PC-3 (cell line): ENCODE results near the gene SFXN1. TPM values are rescaled to one million over a fixed set of nuclear protein-coding genes. Genes with fewer than 3 reads are reported as not detected.

Experiments
- ATAC-seq: fragments of 200-7000 bp; cut with Tn5 transposase; 2 replicates; pipeline ENCODE4 v1.9.1; 2020; ENCODE audit warnings: mild to moderate bottlenecking, moderate library complexity
- BruUV-seq: library from RNA; stranded (reverse); fragments of 400-500 nt; replicated peaks from 2 replicates; lab custom pipeline; 2021; lab: Mats Ljungman, UMichigan
- CTCF ChIA-PET: fragments of 300-600 bp; sonication (Branson Sonifier 250); formaldehyde crosslinking; loops from one replicate; lab custom pipeline; 2022; ENCODE audit warnings: antibody characterized with exemption; lab: Charles Lee
- POLR2A ChIA-PET: fragments of 300-600 bp; sonication (Branson Sonifier 250); formaldehyde crosslinking; loops from one replicate; lab custom pipeline; 2022; ENCODE audit warnings: antibody characterized with exemption; ENCODE audit not compliant: unreplicated experiment; lab: Charles Lee
- DNase-seq: peaks from one replicate; pipeline ENCODE4 v3.0.0-alpha.2; 2015
- H2AFZ ChIP-seq: fragments of 300-600 bp; sonication (generic); 2 replicates; pipeline ENCODE4 v1.6.0; 2016; ENCODE audit warnings: antibody characterized with exemption, low read length
- H3F3A ChIP-seq: fragments of 300-600 bp; sonication (generic); one replicate; pipeline ENCODE4 v1.6.0; 2017; ENCODE audit warnings: antibody characterized with exemption, low read length, control low read depth, mild to moderate bottlenecking; ENCODE audit not compliant: unreplicated experiment
- H3K27ac ChIP-seq: fragments of 300-600 bp; sonication (generic); 2 replicates; pipeline ENCODE4 v1.5.1; 2016; ENCODE audit warnings: mild to moderate bottlenecking, low read length
- H3K27me3 ChIP-seq: fragments of 300-600 bp; sonication (generic); 2 replicates; pipeline ENCODE4 v1.6.1; 2016; ENCODE audit warnings: low read length, mixed read lengths
- H3K36me3 ChIP-seq: fragments of 300-600 bp; sonication (generic); 2 replicates; pipeline ENCODE4 v1.6.1; 2016; ENCODE audit warnings: low read depth, mixed run types, low read length, mixed read lengths
- H3K4me1 ChIP-seq: fragments of 300-600 bp; sonication (generic); 2 replicates; pipeline ENCODE4 v1.5.1; 2016; ENCODE audit warnings: low read length; ENCODE audit not compliant: insufficient read depth
- H3K4me2 ChIP-seq: fragments of 300-600 bp; sonication (generic); 2 replicates; pipeline ENCODE4 v1.6.0; 2016; ENCODE audit warnings: low read length
- H3K4me3 ChIP-seq: fragments of 300-600 bp; sonication (generic); 2 replicates; pipeline ENCODE4 v1.5.1; 2016; ENCODE audit warnings: mild to moderate bottlenecking, low read length, mixed read lengths
- H3K79me2 ChIP-seq: fragments of 300-600 bp; sonication (generic); 2 replicates; pipeline ENCODE4 v1.6.1; 2017; ENCODE audit warnings: low read length, mixed read lengths
- H3K9ac ChIP-seq: fragments of 300-600 bp; sonication (generic); 2 replicates; pipeline ENCODE4 v1.6.0; 2016; ENCODE audit warnings: mild to moderate bottlenecking, low read length
- H3K9me2 ChIP-seq: fragments of 300-600 bp; sonication (generic); replicated peaks from 2 replicates; pipeline ENCODE4 v1.6.1; 2016; ENCODE audit warnings: mixed run types, low read length, mixed read lengths
- H3K9me3 ChIP-seq: fragments of 300-600 bp; sonication (generic); 2 replicates; pipeline ENCODE4 v1.6.1; 2016; ENCODE audit warnings: low read length, mixed read lengths
- H4K20me1 ChIP-seq: fragments of 300-600 bp; sonication (generic); 2 replicates; pipeline ENCODE4 v1.6.1; 2016; ENCODE audit warnings: low read length, mixed read lengths
- EZH2 ChIP-seq: fragments of 300-600 bp; sonication (generic); IDR thresholded peaks from one replicate; pipeline ENCODE4 v1.6.1; 2017; ENCODE audit warnings: antibody characterized with exemption, mild to moderate bottlenecking, low read length; ENCODE audit not compliant: unreplicated experiment
- EZH2phosphoT487 ChIP-seq: fragments of 300-600 bp; sonication (generic); IDR thresholded peaks from 2 replicates; pipeline ENCODE4 v1.6.1; 2018; ENCODE audit warnings: mild to moderate bottlenecking, antibody characterized with exemption, low read length, borderline replicate concordance
- intact Hi-C: fragments of 100-400 bp; cut with micrococcal nuclease; formaldehyde crosslinking; loops from 2 replicates; pipeline ENCODE4 v1.9.0; 2023
- total RNA-seq: library from RNA; depleted of rRNA; stranded (reverse); fragments of >200 nt; gene quantifications from 2 replicates; pipeline ENCODE4 v1.2.3, GENCODE V29; 2014
- TF ChIP-seq, protein P1 (sequence below): fragments of 300-600 bp; sonication (generic); conservative IDR thresholded peaks from 2 replicates; pipeline ENCODE4 v1.5.1; 2017; ENCODE audit warnings: antibody characterized with exemption, low read depth, mild to moderate bottlenecking, low read length

SFXN1 gene
- total RNA-seq, 1 experiment from 2014 or later: 46.5 TPM

- no peak for TF ChIP-seq EZH2
- TF ChIP-seq EZH2phosphoT487: no peak
- TF ChIP-seq, protein P1, sequence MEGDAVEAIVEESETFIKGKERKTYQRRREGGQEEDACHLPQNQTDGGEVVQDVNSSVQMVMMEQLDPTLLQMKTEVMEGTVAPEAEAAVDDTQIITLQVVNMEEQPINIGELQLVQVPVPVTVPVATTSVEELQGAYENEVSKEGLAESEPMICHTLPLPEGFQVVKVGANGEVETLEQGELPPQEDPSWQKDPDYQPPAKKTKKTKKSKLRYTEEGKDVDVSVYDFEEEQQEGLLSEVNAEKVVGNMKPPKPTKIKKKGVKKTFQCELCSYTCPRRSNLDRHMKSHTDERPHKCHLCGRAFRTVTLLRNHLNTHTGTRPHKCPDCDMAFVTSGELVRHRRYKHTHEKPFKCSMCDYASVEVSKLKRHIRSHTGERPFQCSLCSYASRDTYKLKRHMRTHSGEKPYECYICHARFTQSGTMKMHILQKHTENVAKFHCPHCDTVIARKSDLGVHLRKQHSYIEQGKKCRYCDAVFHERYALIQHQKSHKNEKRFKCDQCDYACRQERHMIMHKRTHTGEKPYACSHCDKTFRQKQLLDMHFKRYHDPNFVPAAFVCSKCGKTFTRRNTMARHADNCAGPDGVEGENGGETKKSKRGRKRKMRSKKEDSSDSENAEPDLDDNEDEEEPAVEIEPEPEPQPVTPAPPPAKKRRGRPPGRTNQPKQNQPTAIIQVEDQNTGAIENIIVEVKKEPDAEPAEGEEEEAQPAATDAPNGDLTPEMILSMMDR: no peak
- H4K20me1 ChIP-seq: no peaks in the 10 kb centered on the region
- no peaks in the 10 kb centered on the region for H3K9me3 ChIP-seq
- H3K9ac ChIP-seq: no peak overlapping the region
- no peaks in the 10 kb centered on the region for H3K9me2 ChIP-seq
- POLR2A ChIA-PET: interaction anchor here (0.6 kb wide), 1 partner anchor 15 kb away, joined by 8 read pairs; no protein-coding TSS in a partner anchor
- H3K4me2 ChIP-seq: no peak overlapping the region
- intact Hi-C loops: loop anchor here (1.0 kb wide), 1 partner anchor 509 kb away; no protein-coding TSS in a partner anchor
- H3K4me1 ChIP-seq: no peaks in the 10 kb centered on the region
- CTCF ChIA-PET: interaction anchor here (0.6 kb wide), 1 partner anchor 52 kb away, joined by 4 read pairs; no protein-coding TSS in a partner anchor
- H3K4me3 ChIP-seq: no peak overlapping the region
- H3K27ac ChIP-seq: no peak overlapping the region
- no peak for DNase-seq
- no peaks in the 10 kb centered on the region for H3K79me2 ChIP-seq
- no peaks in the 10 kb centered on the region for H3K36me3 ChIP-seq
- no peak overlapping the region for H2AFZ ChIP-seq
- ATAC-seq: no peak
- no peaks in the 10 kb centered on the region for H3F3A ChIP-seq
- peaks cover 5% of the 10 kb centered on the region; the same call in 1 of the 2 replicates for H3K27me3 ChIP-seq
- no TSS peak for BruUV-seq
These were observed 17.8 kb upstream of the SFXN1 start for GRCh38 chr5:175460552-175460951.

DNA sequence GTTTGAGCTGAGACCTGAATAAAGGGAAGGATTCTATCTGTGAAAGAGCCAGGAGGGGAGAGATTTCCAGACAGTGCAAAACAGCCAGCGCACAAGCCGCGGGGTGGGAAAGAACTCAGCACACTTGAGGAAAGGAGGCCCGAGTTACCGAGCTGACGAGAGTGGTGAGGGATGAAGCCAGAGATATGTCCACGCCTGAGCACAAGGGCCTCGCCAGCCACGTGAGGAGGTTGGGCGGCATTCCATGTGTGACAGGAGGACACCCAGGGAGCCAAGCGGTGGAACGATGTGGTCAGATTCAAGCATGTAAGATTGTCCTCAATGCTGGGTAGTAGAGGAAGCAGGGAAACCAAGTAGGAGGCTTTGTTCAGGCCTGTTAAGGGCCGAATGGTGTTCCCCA is 17.0 kb upstream of the SFXN1 start:
- CTCF ChIA-PET: no interaction called here
- intact Hi-C loops: no loop called here
- no TSS peak for BruUV-seq

GRCh38 chr5:175463641-175464040 is 14.7 kb upstream of the SFXN1 start:
- H3K9me3 ChIP-seq: no peaks in the 10 kb centered on the region
- no peak for ATAC-seq
- no TSS peak for BruUV-seq
- H3K9me2 ChIP-seq: no peaks in the 10 kb centered on the region
- CTCF ChIA-PET: no interaction called here
- no peak overlapping the region for H2AFZ ChIP-seq
- H3K79me2 ChIP-seq: no peaks in the 10 kb centered on the region
- no peaks in the 10 kb centered on the region for H3K4me1 ChIP-seq
- POLR2A ChIA-PET: no interaction called here
- H3K27me3 ChIP-seq: peaks cover 27% of the 10 kb centered on the region
- intact Hi-C loops: no loop called here
- H3K4me3 ChIP-seq: no peak overlapping the region
- no peak overlapping the region for H3K9ac ChIP-seq
- H4K20me1 ChIP-seq: no peaks in the 10 kb centered on the region
- TF ChIP-seq, protein P1: no peak
- no peak for TF ChIP-seq EZH2
- TF ChIP-seq EZH2phosphoT487: no peak
- H3F3A ChIP-seq: no peaks in the 10 kb centered on the region
- DNase-seq: no peak
- H3K36me3 ChIP-seq: no peaks in the 10 kb centered on the region
- H3K27ac ChIP-seq: no peak overlapping the region
- H3K4me2 ChIP-seq: no peak overlapping the region

More for the DNA sequence above, 17.0 kb upstream of the SFXN1 start:
- Histone ChIP-seq H3K79me2 (no peaks in the 10 kb centered on the region), H3K9me3 (no peaks in the 10 kb centered on the region), H3K27me3 (peaks cover 8% of the 10 kb centered on the region), H3K27ac (no peak overlapping the region), H2AFZ (no peak overlapping the region), H3F3A (no peaks in the 10 kb centered on the region), H3K9me2 (no peaks in the 10 kb centered on the region), H4K20me1 (no peaks in the 10 kb centered on the region), H3K4me3 (no peak overlapping the region), H3K4me2 (no peak overlapping the region), H3K4me1 (no peaks in the 10 kb centered on the region), H3K36me3 (no peaks in the 10 kb centered on the region), H3K9ac (no peak overlapping the region)
- ATAC-seq: no peak
- no peak for DNase-seq
- POLR2A ChIA-PET: no interaction called here
- TF ChIP-seq EZH2 (no peak), EZH2phosphoT487 (no peak)
- TF ChIP-seq, protein P1: no peak
